CD4-positive, alpha-beta T cell (primary cell): ENCODE data around the gene PKD1L1. TPM values are rescaled to one million over a fixed set of nuclear protein-coding genes. Genes with fewer than 3 reads are reported as not detected.

Experiments
- ATAC-seq: fragments of 200-7000 bp; cut with Tn5 transposase; one replicate; pipeline ENCODE4 v1.10.0; 2022; ENCODE audit warnings: mild to moderate bottlenecking; ENCODE audit not compliant: poor library complexity
- CTCF ChIA-PET: fragments of 350-600 bp; sonication (Branson Sonifier 250); formaldehyde crosslinking; loops from one replicate; lab custom pipeline; 2021; ENCODE audit warnings: antibody characterized with exemption, inconsistent platforms; lab: Charles Lee
- POLR2A ChIA-PET: fragments of 350-600 bp; sonication (Branson Sonifier 250); formaldehyde crosslinking; loops from one replicate; lab custom pipeline; 2021; ENCODE audit warnings: antibody characterized with exemption, inconsistent platforms; lab: Charles Lee
- DNase-seq, 14 experiments: peaks; one replicate each; pipeline ENCODE4 v3.0.0-alpha.2; 2013 to 2020; ENCODE audit warnings: mixed read lengths in 2 of 14
- H3K27ac ChIP-seq, 2 donors: one replicate each; pipeline versions ENCODE4 v1.5.1 to v1.7.0; 2013; ENCODE audit warnings: low read length in 2 of 2, low read depth in 1 of 2, mild to moderate bottlenecking in 1 of 2
- H3K27me3 ChIP-seq, 2 experiments: 1 replicate in 1 of 2; 2 replicates in 1 of 2; pipeline versions ENCODE4 v1.6.1 to v1.7.0; 2013; ENCODE audit warnings: low read length in 2 of 2, control low read depth in 1 of 2, mild to moderate bottlenecking in 1 of 2, moderate library complexity in 1 of 2; ENCODE audit not compliant: insufficient read depth in 2 of 2, control insufficient read depth in 1 of 2
- H3K36me3 ChIP-seq: one replicate; pipeline ENCODE4 v1.6.1; 2013; ENCODE audit warnings: low read length, control low read depth; ENCODE audit not compliant: insufficient read depth
- H3K4me1 ChIP-seq: one replicate; pipeline ENCODE4 v1.6.1; 2013; ENCODE audit warnings: low read length, control low read depth; ENCODE audit not compliant: insufficient read depth
- H3K4me3 ChIP-seq: one replicate; pipeline ENCODE4 v1.5.1; 2013; ENCODE audit warnings: mild to moderate bottlenecking, low read length, moderate library complexity
- H3K9me3 ChIP-seq, 2 experiments: 1 replicate in 1 of 2; 2 replicates in 1 of 2; pipeline versions ENCODE4 v1.6.1 to v1.7.0; 2013; ENCODE audit warnings: low read length in 2 of 2, mild to moderate bottlenecking in 2 of 2, control low read depth in 1 of 2, moderate library complexity in 1 of 2; ENCODE audit not compliant: control insufficient read depth in 1 of 2, insufficient read depth in 1 of 2
- H3K27ac Mint-ChIP-seq: one replicate; pipeline ENCODE4 v1.8.0; 2020; ENCODE audit warnings: mixed read lengths
- H3K27me3 Mint-ChIP-seq: one replicate; pipeline ENCODE4 v1.8.0; 2021; ENCODE audit warnings: mixed read lengths
- H3K36me3 Mint-ChIP-seq: one replicate; pipeline ENCODE4 v1.8.0; 2021; ENCODE audit warnings: low read depth, mixed read lengths
- H3K4me1 Mint-ChIP-seq: one replicate; pipeline ENCODE4 v1.8.0; 2021; ENCODE audit warnings: low read depth, mixed read lengths
- H3K4me3 Mint-ChIP-seq: one replicate; pipeline ENCODE4 v1.8.0; 2020; ENCODE audit warnings: mild to moderate bottlenecking, mixed read lengths
- H3K9me3 Mint-ChIP-seq: one replicate; pipeline ENCODE4 v1.8.0; 2020; ENCODE audit warnings: mixed read lengths
- intact Hi-C, 2 experiments: fragments of 100-400 bp; cut with DNase I in 1 of 2; cut with micrococcal nuclease in 1 of 2; formaldehyde crosslinking; loops; one replicate each; pipeline versions ENCODE4 v1.15.1 to v1.9.0; 2023 to 2025; cut with DNase I, micrococcal nuclease
- total RNA-seq, 174 experiments: library from RNA in 2 of 174; stranded (reverse) in 2 of 174; gene quantifications; one replicate each; pipeline ENCODE4 v1.2.3 and lab custom pipeline; 2021 to 2026
- TF ChIP-seq, protein P1 (sequence below): fragments of 200-600 bp; IDR thresholded peaks from one replicate; pipeline ENCODE4 v1.8.0; 2022; ENCODE audit warnings: antibody characterized with exemption, mild to moderate bottlenecking

PKD1L1 gene
- total RNA-seq, 2 experiments from 2014 or later = 0.20 to 0.25 TPM

- Histone ChIP-seq H3K9me3 (no peaks in the 10 kb centered on the region), H3K27ac (no peak overlapping the region), H3K36me3 (no peaks in the 10 kb centered on the region), H3K4me3 (no peak overlapping the region), H3K4me1 (no peaks in the 10 kb centered on the region), H3K27me3 (no peaks in the 10 kb centered on the region)
- Mint-ChIP-seq H3K4me3 (no peak overlapping the region), H3K4me1 (no peaks in the 10 kb centered on the region), H3K36me3 (no peaks in the 10 kb centered on the region), H3K9me3 (no peaks in the 10 kb centered on the region), H3K27ac (no peak overlapping the region), H3K27me3 (no peaks in the 10 kb centered on the region)
- ATAC-seq (no peak), DNase-seq (no peak)
- ChIA-PET CTCF (no interaction called here), POLR2A (no interaction called here)
- TF ChIP-seq, protein P1, sequence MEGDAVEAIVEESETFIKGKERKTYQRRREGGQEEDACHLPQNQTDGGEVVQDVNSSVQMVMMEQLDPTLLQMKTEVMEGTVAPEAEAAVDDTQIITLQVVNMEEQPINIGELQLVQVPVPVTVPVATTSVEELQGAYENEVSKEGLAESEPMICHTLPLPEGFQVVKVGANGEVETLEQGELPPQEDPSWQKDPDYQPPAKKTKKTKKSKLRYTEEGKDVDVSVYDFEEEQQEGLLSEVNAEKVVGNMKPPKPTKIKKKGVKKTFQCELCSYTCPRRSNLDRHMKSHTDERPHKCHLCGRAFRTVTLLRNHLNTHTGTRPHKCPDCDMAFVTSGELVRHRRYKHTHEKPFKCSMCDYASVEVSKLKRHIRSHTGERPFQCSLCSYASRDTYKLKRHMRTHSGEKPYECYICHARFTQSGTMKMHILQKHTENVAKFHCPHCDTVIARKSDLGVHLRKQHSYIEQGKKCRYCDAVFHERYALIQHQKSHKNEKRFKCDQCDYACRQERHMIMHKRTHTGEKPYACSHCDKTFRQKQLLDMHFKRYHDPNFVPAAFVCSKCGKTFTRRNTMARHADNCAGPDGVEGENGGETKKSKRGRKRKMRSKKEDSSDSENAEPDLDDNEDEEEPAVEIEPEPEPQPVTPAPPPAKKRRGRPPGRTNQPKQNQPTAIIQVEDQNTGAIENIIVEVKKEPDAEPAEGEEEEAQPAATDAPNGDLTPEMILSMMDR = no peak
- intact Hi-C loops = no loop called here
Measured at GRCh38 chr7:47875406-47875805, 72.9 kb downstream of the PKD1L1 start.

- intact Hi-C loops = no loop called here
- ATAC-seq (no peak), DNase-seq (no peak)
- Histone ChIP-seq H3K4me3 (no peak overlapping the region), H3K36me3 (no peaks in the 10 kb centered on the region), H3K27me3 (no peaks in the 10 kb centered on the region), H3K27ac (no peak overlapping the region), H3K4me1 (no peaks in the 10 kb centered on the region), H3K9me3 (no peaks in the 10 kb centered on the region)
- TF ChIP-seq, protein P1 = no peak
- Mint-ChIP-seq H3K27ac (no peak overlapping the region), H3K4me1 (no peaks in the 10 kb centered on the region), H3K9me3 (no peaks in the 10 kb centered on the region), H3K4me3 (no peak overlapping the region), H3K27me3 (no peaks in the 10 kb centered on the region), H3K36me3 (no peaks in the 10 kb centered on the region)
- ChIA-PET CTCF (no interaction called here), POLR2A (no interaction called here)
Measured at GRCh38 chr7:47873762-47874161, 74.5 kb downstream of the PKD1L1 start.

- Mint-ChIP-seq H3K36me3 (no peaks in the 10 kb centered on the region), H3K9me3 (no peaks in the 10 kb centered on the region), H3K4me1 (no peaks in the 10 kb centered on the region), H3K4me3 (no peak overlapping the region), H3K27me3 (no peaks in the 10 kb centered on the region), H3K27ac (no peak overlapping the region)
- H3K4me1 ChIP-seq = no peaks in the 10 kb centered on the region
- DNase-seq (no peak), ATAC-seq (no peak)
- H3K36me3 ChIP-seq = no peaks in the 10 kb centered on the region
- H3K4me3 ChIP-seq = no peak overlapping the region
- ChIA-PET CTCF (no interaction called here), POLR2A (no interaction called here)
- TF ChIP-seq, protein P1 = no peak
- H3K9me3 ChIP-seq = no peaks in the 10 kb centered on the region
- no peak overlapping the region for H3K27ac ChIP-seq
- intact Hi-C loops = no loop called here
- H3K27me3 ChIP-seq = no peaks in the 10 kb centered on the region
Measured at GRCh38 chr7:47867286-47867685, 81.0 kb downstream of the PKD1L1 start.
